ENCODE results near the gene UTP18.

- TF ChIP-seq CTCF (IDR thresholded peaks at IDR 0.05 in 8 of 11, conservative IDR thresholded peaks at IDR 0.05 in 3 of 11) (no peak), POLR2A (IDR thresholded peaks at IDR 0.05) (no peak), POLR2AphosphoS5 (IDR thresholded peaks at IDR 0.05) (no peak)
Observed at GRCh38 chr17:51335883-51336822, 75.8 kb downstream of the UTP18 start.
